Smooth muscle cell (in vitro differentiated cells): ENCODE data around the gene CS. TPM values are rescaled to one million over a fixed set of nuclear protein-coding genes. Genes with fewer than 3 reads are reported as not detected.

Experiments used
- DNase-seq: peaks from one replicate; lab custom pipeline; 2025; ENCODE audit not compliant: unreplicated experiment; lab: John Stamatoyannopoulos, UW
- H2AFZ ChIP-seq: fragments of 200-600 bp; sonication (generic); 2 replicates; pipeline ENCODE4 v1.6.0; 2016; ENCODE audit warnings: antibody characterized with exemption, low read depth, mild to moderate bottlenecking
- H3F3A ChIP-seq: fragments of 200-600 bp; sonication (generic); 2 replicates; pipeline ENCODE4 v1.6.0; 2017; ENCODE audit warnings: antibody characterized with exemption, low read depth
- H3K27ac ChIP-seq: fragments of 200-600 bp; sonication (generic); 2 replicates; pipeline ENCODE4 v1.5.1; 2016; ENCODE audit warnings: low read depth, mild to moderate bottlenecking
- H3K27me3 ChIP-seq: fragments of 200-600 bp; sonication (generic); 2 replicates; pipeline ENCODE4 v1.6.1; 2016; ENCODE audit warnings: low read depth, mild to moderate bottlenecking
- H3K36me3 ChIP-seq: fragments of 200-600 bp; sonication (generic); 2 replicates; pipeline ENCODE4 v1.5.1; 2016; ENCODE audit warnings: low read depth
- H3K4me1 ChIP-seq: fragments of 200-600 bp; sonication (generic); 2 replicates; pipeline ENCODE4 v1.5.1; 2016; ENCODE audit warnings: low read depth
- H3K4me2 ChIP-seq: fragments of 200-600 bp; sonication (generic); 2 replicates; pipeline ENCODE4 v1.6.0; 2016; ENCODE audit warnings: mild to moderate bottlenecking
- H3K4me3 ChIP-seq: fragments of 200-600 bp; sonication (generic); 2 replicates; pipeline ENCODE4 v1.5.1; 2016; ENCODE audit warnings: mild to moderate bottlenecking
- H3K79me2 ChIP-seq: fragments of 200-600 bp; sonication (generic); 2 replicates; pipeline ENCODE4 v1.6.0; 2016; ENCODE audit warnings: low read depth, mild to moderate bottlenecking
- H3K9ac ChIP-seq: fragments of 200-600 bp; sonication (generic); 2 replicates; pipeline ENCODE4 v1.6.0; 2016; ENCODE audit warnings: low read depth
- H3K9me3 ChIP-seq: fragments of 200-600 bp; sonication (generic); replicated peaks from 2 replicates; pipeline ENCODE4 v1.5.1; 2016; ENCODE audit warnings: low read depth
- H4K20me1 ChIP-seq: fragments of 200-600 bp; sonication (generic); 2 replicates; pipeline ENCODE4 v1.6.0; 2016; ENCODE audit warnings: low read depth
- WGBS: methylation state at CpG from one replicate; pipeline ENCODE4 v1.1.7; 2016; ENCODE audit warnings: low lambda C conversion rate; 5-methylcytosine and 5-hydroxymethylcytosine counted together
- polyA plus RNA-seq: library from polyadenylated mRNA; unstranded; fragments of >200 nt; fragmentation: Nextera tagmentation; extraction: Ambion mirVana; gene quantifications from 2 replicates; pipeline ENCODE4 v1.2.1, GENCODE V29; 2016
- total RNA-seq: library from RNA; depleted of rRNA; stranded (reverse); fragments of >200 nt; gene quantifications from 2 replicates; pipeline ENCODE4 v1.2.3, GENCODE V29; 2014
- TF ChIP-seq, protein P1 (sequence below): fragments of 200-600 bp; sonication (generic); IDR thresholded peaks from 2 replicates; pipeline ENCODE4 v1.5.1; 2017; ENCODE audit warnings: borderline replicate concordance, mild to moderate bottlenecking, antibody characterized with exemption; ENCODE audit not compliant: insufficient read depth, poor library complexity, severe bottlenecking

CS gene
- total and polyA plus RNA-seq, 2 experiments from 2014 or later, result 83.3 to 138 TPM

DNA sequence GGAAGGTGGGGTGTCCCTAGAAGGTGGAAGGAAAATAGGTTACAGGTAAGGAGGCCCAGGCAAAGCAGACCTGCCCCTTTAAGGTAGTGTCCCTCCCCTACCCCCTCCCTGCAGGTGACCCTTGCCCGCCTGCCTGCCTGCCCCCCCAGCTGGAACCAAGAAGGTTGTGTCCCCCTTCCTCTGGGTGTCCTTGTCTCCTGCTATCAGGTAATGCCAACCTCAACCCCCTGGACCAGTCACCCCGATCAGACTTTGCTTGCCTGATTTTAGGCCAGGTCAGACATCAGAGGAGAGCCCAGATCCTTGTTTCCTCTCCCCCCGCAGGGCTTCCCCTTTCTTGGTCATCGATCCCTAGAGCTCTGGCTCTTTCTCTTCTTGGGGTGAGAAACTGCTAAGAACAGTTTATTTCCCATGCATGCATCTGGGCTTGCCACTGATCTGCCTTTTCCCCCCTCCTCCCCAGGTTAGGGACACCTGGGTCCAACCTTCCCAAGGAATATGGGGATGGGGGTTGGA, 70.2 kb downstream of the CS start, which contains the start of gene SLC39A5:
Gene SLC39A5, plus strand, starts transcription at position 136 of the 516 bp plus-strand sequence. CDS start 1,224 bp downstream, outside the sequence.
- TF ChIP-seq, protein P1, sequence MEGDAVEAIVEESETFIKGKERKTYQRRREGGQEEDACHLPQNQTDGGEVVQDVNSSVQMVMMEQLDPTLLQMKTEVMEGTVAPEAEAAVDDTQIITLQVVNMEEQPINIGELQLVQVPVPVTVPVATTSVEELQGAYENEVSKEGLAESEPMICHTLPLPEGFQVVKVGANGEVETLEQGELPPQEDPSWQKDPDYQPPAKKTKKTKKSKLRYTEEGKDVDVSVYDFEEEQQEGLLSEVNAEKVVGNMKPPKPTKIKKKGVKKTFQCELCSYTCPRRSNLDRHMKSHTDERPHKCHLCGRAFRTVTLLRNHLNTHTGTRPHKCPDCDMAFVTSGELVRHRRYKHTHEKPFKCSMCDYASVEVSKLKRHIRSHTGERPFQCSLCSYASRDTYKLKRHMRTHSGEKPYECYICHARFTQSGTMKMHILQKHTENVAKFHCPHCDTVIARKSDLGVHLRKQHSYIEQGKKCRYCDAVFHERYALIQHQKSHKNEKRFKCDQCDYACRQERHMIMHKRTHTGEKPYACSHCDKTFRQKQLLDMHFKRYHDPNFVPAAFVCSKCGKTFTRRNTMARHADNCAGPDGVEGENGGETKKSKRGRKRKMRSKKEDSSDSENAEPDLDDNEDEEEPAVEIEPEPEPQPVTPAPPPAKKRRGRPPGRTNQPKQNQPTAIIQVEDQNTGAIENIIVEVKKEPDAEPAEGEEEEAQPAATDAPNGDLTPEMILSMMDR, result no peak
- 94% methylated on average over 3 of the region's 4 CpGs for WGBS
- no peak for DNase-seq
- Histone ChIP-seq H3K9ac (no peak within 1 kb of the TSS), H3K79me2 (no peaks in the 10 kb centered on the region), H2AFZ (no peak within 1 kb of the TSS), H3K4me3 (peak within 1 kb of the TSS; percentile 24), H4K20me1 (no peaks in the 10 kb centered on the region), H3K4me1 (peaks cover 1% of the 10 kb centered on the region), H3K36me3 (no peaks in the 10 kb centered on the region), H3K4me2 (no peak within 1 kb of the TSS), H3F3A (peaks cover 4% of the 10 kb centered on the region), H3K27ac (no peak within 1 kb of the TSS), H3K27me3 (no peaks in the 10 kb centered on the region), H3K9me3 (no peaks in the 10 kb centered on the region)

DNA sequence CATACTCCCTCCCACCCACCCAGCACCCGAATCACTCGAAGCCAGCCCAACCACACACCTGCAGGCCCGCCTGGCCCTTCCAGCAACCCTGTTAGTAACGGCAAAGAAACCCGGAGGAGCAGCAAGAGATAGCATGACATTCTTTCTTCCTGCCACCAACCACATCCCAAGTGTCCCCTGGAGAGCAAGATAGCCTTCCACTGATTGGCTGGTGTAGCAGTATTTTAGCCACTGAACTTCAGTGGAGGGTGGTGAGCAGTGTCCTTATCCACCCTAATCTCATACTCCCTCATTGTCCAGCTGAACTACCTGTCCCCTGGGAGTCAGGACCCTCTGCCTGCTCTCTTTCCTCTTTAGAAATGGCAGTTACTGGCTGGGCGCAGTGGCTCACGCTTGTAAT, 71.0 kb downstream of the CS start:
- Histone ChIP-seq H3F3A (peaks cover 4% of the 10 kb centered on the region), H3K4me2 (no peak overlapping the region), H3K4me1 (peaks cover 6% of the 10 kb centered on the region), H3K9ac (no peak overlapping the region), H2AFZ (no peak overlapping the region), H3K36me3 (no peaks in the 10 kb centered on the region), H3K9me3 (no peaks in the 10 kb centered on the region), H4K20me1 (no peaks in the 10 kb centered on the region), H3K27me3 (no peaks in the 10 kb centered on the region), H3K79me2 (no peaks in the 10 kb centered on the region), H3K27ac (no peak overlapping the region), H3K4me3 (no peak overlapping the region)
- 93% methylated on average over 7 of the region's 7 CpGs for WGBS
- TF ChIP-seq, protein P1, result no peak
- no peak for DNase-seq

DNA sequence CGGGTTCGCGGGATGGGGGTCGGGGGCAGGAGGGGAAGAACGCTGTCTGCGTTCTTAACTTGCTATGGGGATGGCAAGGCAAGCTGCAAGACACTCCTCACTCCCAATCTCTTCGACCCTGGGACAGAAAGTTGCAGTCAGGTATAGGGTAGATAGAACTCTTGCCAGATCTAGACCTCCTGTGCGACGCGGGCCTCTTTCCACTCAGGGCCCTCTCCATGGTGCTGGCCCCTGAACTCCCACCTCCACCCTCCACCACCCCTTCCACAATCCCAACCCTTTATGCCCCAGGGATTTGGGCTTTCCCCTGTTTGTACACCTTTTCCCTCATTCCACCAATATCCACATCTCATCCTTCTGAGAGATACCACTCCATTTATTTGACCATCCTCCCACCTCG, 75.2 kb downstream of the CS start:
- H3K27me3 ChIP-seq, result no peaks in the 10 kb centered on the region
- peak overlapping the region; percentile 75 for H3K9ac ChIP-seq
- H3K4me1 ChIP-seq, result peaks cover 18% of the 10 kb centered on the region
- TF ChIP-seq, protein P1, result no peak
- H3F3A ChIP-seq, result peaks cover 15% of the 10 kb centered on the region
- no peak overlapping the region for H3K27ac ChIP-seq
- no peaks in the 10 kb centered on the region for H4K20me1 ChIP-seq
- H3K79me2 ChIP-seq, result peaks cover 6% of the 10 kb centered on the region
- H2AFZ ChIP-seq, result no peak overlapping the region
- WGBS, result 84% methylated on average over 11 of the region's 11 CpGs
- peak overlapping the region; percentile 97 for H3K4me2 ChIP-seq
- H3K4me3 ChIP-seq, result peak overlapping the region; percentile 81
- no peaks in the 10 kb centered on the region for H3K36me3 ChIP-seq
- no peaks in the 10 kb centered on the region for H3K9me3 ChIP-seq
- no peak for DNase-seq
